Right lobe of liver (tissue), 6 donors: Measurements from ENCODE around the gene SRRM3. TPM values are rescaled to one million over a fixed set of nuclear protein-coding genes. Genes with fewer than 3 reads are reported as not detected.
A peak's percentile ranks its signal among the peaks of the same experiment; 100 is the strongest.

Experiments
- ATAC-seq, 4 donors: fragments of 200-7000 bp; cut with Tn5 transposase; one replicate each; pipeline ENCODE4 v1.9.1; 2020; ENCODE audit warnings: mild to moderate bottlenecking in 4 of 4, moderate library complexity in 4 of 4
- DNase-seq, 3 donors: peaks; one replicate each; pipeline ENCODE4 v3.0.0-alpha.2; 2020
- H3K27ac ChIP-seq, 3 donors: fragments of 200-600 bp; one replicate each; pipeline ENCODE4 v1.8.0; 2022
- H3K27me3 ChIP-seq, 2 donors: fragments of 200-600 bp; one replicate each; pipeline ENCODE4 v1.8.0; 2022
- H3K36me3 ChIP-seq, 4 donors: fragments of 200-600 bp; sonication (generic) in 1 of 4; one replicate each; pipeline versions ENCODE4 v1.5.1 to v1.8.0; 2017 to 2022; ENCODE audit warnings: control low read depth in 1 of 4
- H3K4me1 ChIP-seq, 4 donors: fragments of 200-600 bp; sonication (generic) in 1 of 4; one replicate each; pipeline versions ENCODE4 v1.5.1 to v1.8.0; 2017 to 2022; ENCODE audit warnings: control low read depth in 1 of 4
- H3K4me3 ChIP-seq, 3 donors: fragments of 200-600 bp; one replicate each; pipeline ENCODE4 v1.8.0; 2022
- H3K9me3 ChIP-seq, 4 donors: fragments of 200-600 bp; sonication (generic) in 1 of 4; one replicate each; pipeline versions ENCODE4 v1.5.1 to v1.8.0; 2017 to 2022; ENCODE audit warnings: control low read depth in 1 of 4
- POLR2A ChIP-seq: fragments of 450-650 bp; IDR thresholded peaks from one replicate; pipeline ENCODE4 v1.6.1; 2017; ENCODE audit warnings: antibody characterized with exemption, mild to moderate bottlenecking
- WGBS: methylation state at CpG from one replicate; pipeline ENCODE4 v1.1.6; 2018; ENCODE audit warnings: low coverage, low lambda C conversion rate; ENCODE audit not compliant: insufficient coverage; ENCODE audit errors: missing lambda C conversion rate; 5-methylcytosine and 5-hydroxymethylcytosine counted together
- intact Hi-C, 2 donors: fragments of 100-400 bp; cut with DNase I; formaldehyde crosslinking; loops; one replicate each; pipeline versions ENCODE4 v1.11.2 to v1.14.1; 2022
- total RNA-seq, 6 experiments: library from RNA; depleted of rRNA in 2 of 6; stranded (reverse); fragments of >200 nt in 2 of 6; fragmentation: NEBNext Ultra II Directional in 3 of 6; extraction: Animal tissue kit (Norgen Biotek cat#: 25700) in 3 of 6; gene quantifications; one replicate each; pipeline versions ENCODE4 v1.1.0 to v1.2.4, GENCODE V29; 2016 to 2023
- TF ChIP-seq, protein P1 (sequence below), 4 donors: fragments of 200-600 bp in 3 of 4; fragments of 450-650 bp in 1 of 4; IDR thresholded peaks; one replicate each; pipeline versions ENCODE4 v1.5.1 to v1.8.0; 2016 to 2022; ENCODE audit warnings: antibody characterized with exemption in 4 of 4, mild to moderate bottlenecking in 2 of 4
- donor health status: DM: no; HTN: yes; CAD: no.
- donor health status: DM: no; HTN: no; CAD: no.
- donor health status: DM: no; HTN: no; CAD: no.
- donor health status: DM: no; HTN: yes; CAD: no.
- donor health status: DM: no; HTN: yes; CAD: no.

SRRM3 gene
- total RNA-seq, 6 experiments from 2014 or later: 0.14 to 0.37 (median 0.19) TPM; not detected in 2

DNA sequence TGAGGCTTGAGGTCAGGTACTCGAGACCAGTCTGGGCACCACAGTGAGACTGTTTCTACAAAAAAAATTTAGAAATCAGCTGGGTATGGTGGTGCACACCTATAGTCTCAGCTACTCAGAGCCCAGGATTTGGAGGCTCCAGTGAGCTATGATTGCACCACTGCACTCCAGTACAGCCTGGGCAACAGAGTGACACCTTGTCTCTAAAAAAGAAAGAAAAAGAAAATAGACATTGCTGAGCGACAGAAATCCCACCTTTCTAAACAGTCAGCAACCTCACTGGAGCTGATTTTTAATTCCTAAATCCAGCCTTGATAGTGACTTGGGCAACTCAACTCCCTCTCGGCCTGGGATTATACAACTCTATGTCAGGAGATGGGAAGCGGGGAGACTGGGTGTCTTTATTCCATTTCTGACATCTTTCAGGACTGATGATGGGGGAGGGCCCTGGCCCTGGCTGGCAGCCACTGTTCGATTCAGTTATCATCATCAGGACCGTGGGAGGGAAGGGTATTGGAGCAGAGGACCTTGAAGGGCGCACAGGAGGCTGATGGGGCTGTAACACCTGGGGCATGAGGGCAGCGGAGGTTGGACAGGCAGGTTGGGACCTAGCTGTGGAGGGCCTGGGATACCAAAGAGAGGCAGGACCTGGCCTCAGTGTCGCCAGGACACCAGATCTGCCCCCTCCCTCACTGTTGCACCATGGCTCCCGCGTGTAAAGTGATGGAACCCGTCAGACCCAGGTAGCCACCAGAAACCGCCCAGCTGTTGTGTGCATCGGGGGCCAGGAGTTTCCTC lies 115.5 kb downstream of the SRRM3 start:
- intact Hi-C loops: no loop called here
- Histone ChIP-seq H3K9me3 (no peaks in the 10 kb centered on the region), H3K27me3 (no peaks in the 10 kb centered on the region), H3K4me1 (peaks cover 0 to 7% (median 3%) of the 10 kb centered on the region in 4 donors), H3K4me3 (peak overlapping the region; percentile 66 to 74 (median 70)), H3K27ac (peak overlapping the region; percentile 91 to 96 (median 92)), H3K36me3 (peaks cover 0 to 1% (median 0%) of the 10 kb centered on the region in 4 donors)
- 65% methylated on average over 7 of the region's 14 CpGs for WGBS
- no peak for DNase-seq
- ATAC-seq: no peak
- no peak for TF ChIP-seq POLR2A
- TF ChIP-seq, protein P1, sequence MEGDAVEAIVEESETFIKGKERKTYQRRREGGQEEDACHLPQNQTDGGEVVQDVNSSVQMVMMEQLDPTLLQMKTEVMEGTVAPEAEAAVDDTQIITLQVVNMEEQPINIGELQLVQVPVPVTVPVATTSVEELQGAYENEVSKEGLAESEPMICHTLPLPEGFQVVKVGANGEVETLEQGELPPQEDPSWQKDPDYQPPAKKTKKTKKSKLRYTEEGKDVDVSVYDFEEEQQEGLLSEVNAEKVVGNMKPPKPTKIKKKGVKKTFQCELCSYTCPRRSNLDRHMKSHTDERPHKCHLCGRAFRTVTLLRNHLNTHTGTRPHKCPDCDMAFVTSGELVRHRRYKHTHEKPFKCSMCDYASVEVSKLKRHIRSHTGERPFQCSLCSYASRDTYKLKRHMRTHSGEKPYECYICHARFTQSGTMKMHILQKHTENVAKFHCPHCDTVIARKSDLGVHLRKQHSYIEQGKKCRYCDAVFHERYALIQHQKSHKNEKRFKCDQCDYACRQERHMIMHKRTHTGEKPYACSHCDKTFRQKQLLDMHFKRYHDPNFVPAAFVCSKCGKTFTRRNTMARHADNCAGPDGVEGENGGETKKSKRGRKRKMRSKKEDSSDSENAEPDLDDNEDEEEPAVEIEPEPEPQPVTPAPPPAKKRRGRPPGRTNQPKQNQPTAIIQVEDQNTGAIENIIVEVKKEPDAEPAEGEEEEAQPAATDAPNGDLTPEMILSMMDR (IDR thresholded peaks at IDR 0.05): no peak

DNA sequence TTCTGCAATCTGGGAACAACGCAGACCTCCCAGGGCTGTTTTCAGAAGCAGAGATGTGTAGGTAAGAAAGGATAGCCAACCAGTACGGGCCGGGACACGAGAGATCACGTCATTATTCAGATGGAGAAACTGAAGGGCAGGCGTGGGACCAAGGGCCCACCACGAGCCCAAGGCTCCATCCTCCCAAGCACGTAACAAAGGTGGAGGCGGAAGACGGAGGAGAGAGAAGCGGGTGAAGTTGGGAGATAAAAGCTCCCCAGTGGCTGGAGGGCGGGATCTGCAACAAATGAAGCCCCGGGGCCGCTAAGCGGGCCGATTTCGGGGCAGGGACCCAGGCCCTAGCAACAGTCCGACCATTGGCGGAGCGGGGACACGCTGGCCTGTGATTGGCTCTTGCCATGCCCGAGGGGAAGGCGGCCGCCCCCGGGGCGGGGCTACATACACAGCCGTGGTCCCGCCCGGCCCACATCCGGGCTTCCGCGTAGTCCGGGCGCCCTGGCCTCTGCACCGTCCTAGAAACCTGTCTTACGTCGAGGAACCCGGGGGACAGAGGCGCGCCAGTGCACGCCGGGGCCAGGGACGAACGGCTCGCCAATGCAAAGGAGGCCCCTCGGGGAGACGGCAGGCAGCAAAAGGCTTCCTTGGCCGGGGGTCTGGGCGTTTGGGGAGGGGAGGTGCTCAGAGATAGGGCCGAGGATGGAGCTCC lies 116.2 kb downstream of the SRRM3 start:
- Histone ChIP-seq H3K4me1 (peaks cover 0 to 7% (median 3%) of the 10 kb centered on the region in 4 donors), H3K27me3 (no peaks in the 10 kb centered on the region), H3K36me3 (peaks cover 0 to 2% (median 0%) of the 10 kb centered on the region in 4 donors), H3K9me3 (no peaks in the 10 kb centered on the region), H3K4me3 (peak overlapping the region; percentile 66 to 74 (median 70)), H3K27ac (peak overlapping the region; percentile 91 to 96 (median 92))
- WGBS: 1% methylated on average over 13 of the region's 50 CpGs
- peak; percentile 98 to 99 (median 98) for DNase-seq
- intact Hi-C loops: no loop called here
- TF ChIP-seq, protein P1 (IDR thresholded peaks at IDR 0.05): no peak
- TF ChIP-seq POLR2A: peak; percentile 91
- ATAC-seq: peak; percentile 86 to 94 (median 90)

DNA sequence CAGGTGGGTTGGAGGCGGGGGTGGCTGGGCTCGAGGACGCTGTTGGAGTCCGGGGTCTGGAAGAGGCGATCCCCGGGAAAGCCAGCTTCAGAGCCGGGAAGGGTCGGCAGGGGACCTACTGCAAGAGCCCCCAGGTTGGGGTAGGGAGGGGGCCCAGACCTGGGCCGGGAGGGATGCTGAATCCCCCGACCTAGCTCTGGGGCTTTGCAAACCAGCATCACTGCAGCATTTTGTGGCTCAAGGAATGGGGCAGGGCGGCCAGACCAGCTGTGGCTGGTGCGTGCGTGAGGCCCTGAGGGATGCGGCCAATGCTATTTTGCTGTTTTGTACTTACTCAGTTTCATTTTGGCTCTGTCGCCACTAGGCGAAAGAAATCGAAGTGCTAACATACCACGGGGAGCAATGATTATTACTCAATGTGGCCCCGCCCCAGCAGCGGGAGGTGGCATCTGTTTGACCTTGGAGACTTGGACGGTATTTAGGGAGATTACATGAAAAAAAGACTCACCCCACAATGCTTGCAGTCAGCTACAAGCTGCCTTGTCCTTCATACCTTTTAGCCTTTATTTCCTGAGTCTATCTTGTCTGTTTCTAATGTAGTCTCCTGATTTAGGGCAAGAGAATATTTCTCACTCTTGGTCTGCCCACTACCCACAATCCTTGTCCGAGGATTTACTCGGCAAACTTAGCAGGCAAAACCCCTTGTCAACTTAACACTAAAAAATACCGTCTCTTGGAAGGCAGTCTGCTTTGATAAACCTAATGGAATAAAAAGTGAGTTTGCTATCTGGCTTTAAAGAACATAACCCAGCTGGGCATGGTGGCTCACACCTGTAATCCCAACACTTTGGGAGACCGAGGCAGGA lies 117.0 kb downstream of the SRRM3 start:
- no peaks in the 10 kb centered on the region for H3K9me3 ChIP-seq
- peak; percentile 52 to 69 (median 58) for ATAC-seq
- no peaks in the 10 kb centered on the region for H3K27me3 ChIP-seq
- DNase-seq: peak; percentile 77 to 89 (median 83)
- H3K4me1 ChIP-seq: peaks cover 0 to 10% (median 4%) of the 10 kb centered on the region in 4 donors
- WGBS: 8% methylated on average over 12 of the region's 25 CpGs
- no peak for TF ChIP-seq POLR2A
- TF ChIP-seq, protein P1 (IDR thresholded peaks at IDR 0.05): peak; percentile 6 to 44 (median 36)
- intact Hi-C loops: no loop called here
- peaks cover 0 to 2% (median 0%) of the 10 kb centered on the region in 4 donors for H3K36me3 ChIP-seq
- peak overlapping the region; percentile 66 to 74 (median 70) for H3K4me3 ChIP-seq
- H3K27ac ChIP-seq: peak overlapping the region; percentile 91 to 96 (median 92)

DNA sequence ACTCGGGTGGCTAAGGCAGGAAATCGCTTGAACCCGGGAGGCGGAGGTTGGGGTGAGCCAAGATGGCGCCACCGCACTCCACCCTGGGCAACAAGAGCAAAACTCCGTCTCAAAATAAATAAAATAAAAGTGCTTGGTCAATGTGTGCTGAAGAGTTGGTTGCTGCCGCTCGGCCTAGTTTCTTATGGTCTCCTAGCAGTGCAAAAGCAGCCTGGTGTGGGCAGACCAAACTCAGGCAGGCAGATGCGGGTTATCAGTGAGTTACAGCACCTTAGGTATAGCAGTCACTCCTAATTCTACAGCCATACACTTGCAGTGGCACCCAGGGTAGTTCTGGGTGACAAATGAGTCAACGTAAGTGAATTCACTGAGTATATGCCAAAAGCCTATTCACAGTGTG lies 123.4 kb downstream of the SRRM3 start:
- TF ChIP-seq, protein P1 (IDR thresholded peaks at IDR 0.05): no peak
- no peak for TF ChIP-seq POLR2A
- H3K4me1 ChIP-seq: peaks cover 0 to 6% (median 0%) of the 10 kb centered on the region in 4 donors
- DNase-seq: no peak
- no peak overlapping the region for H3K4me3 ChIP-seq
- 95% methylated on average over 11 of the region's 11 CpGs for WGBS
- H3K9me3 ChIP-seq: no peaks in the 10 kb centered on the region
- H3K27ac ChIP-seq: no peak overlapping the region
- no peaks in the 10 kb centered on the region for H3K27me3 ChIP-seq
- H3K36me3 ChIP-seq: peaks cover 0 to 31% (median 10%) of the 10 kb centered on the region in 4 donors
- no peak for ATAC-seq
- intact Hi-C loops: no loop called here
